Measurements from ENCODE around the gene SH2D1B.

The SH2D1B gene

DNA sequence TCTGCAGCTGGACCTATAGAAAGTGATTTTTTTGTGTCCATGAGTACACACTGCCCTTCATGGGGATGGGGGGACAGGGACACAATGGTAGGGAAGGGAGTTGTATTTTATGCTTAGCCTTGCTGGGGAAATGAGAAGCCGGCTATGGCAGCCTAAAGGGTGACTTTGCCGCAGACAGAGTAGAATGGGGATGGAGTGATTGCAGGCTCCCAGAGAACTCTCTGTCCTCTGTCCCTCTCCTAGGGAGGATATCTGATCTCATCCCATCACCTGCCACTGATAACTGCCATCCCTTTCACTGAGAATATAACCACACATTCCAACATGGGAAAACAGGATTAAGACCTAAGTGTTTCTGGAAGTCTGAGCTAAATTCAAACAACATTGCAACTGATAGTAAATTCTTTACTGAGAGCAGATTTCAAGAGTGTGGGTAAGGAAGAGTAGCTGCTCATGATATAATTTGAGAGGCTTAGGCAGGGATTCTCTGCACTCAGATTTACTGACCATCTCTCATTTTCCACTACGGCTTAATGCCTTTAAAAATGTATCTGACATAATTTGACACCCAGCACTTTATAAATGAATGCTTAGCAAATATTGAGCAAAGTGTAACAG is 13.9 kb downstream of the SH2D1B start:
- DNase-seq: no peak

DNA sequence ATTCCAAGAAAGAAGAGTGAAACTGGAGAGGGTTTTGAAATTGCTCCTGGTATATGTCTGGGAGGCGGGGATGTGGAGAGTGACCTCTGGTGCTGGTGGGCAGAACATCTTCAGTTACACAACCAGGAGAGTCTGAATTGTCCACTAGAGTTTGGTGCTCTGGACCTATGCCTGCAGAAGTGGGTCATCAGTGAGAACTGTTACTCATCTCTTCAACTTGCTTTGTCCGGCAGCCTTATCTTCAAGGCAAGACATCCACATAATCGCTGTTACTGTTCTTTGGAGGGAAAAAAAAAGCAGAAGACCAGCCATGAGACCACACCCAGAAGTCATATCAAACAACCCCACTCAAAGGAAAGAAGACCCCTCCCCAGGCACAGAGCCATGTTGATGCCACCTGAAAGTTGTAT is 14.9 kb downstream of the SH2D1B start:
- no peak for DNase-seq

DNA sequence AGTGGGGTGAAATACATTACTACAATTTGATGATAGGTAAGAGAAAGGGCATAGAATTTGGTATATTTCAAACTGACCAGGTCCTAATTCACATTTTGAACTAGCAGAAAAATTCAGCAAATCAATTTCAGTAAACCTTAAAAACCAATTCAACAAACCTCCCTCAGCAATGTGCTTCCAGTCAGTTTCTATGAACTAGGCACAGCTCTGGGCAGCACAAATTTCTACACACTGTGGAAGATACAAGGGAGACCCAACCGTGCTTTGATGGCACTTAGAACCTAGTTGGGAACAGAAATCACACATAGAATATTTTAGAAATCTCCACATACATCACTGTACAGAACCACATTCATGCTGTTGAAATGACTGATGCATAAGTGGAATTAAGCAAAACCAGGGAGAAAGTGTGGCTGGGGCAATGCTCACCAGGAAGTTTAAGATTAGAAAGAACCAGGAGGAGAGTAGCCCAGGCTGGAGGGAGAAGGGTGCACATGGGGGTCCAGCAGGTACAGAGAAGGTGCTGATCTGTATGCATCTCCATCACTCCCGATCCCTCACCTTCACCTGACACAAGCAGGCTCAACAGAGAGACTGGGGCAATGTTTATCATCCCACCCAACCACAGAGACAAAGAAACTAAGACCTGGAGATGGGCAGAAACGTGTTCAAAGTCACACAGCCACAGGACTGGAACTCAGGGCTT is 15.6 kb downstream of the SH2D1B start:
- DNase-seq: no peak

DNA sequence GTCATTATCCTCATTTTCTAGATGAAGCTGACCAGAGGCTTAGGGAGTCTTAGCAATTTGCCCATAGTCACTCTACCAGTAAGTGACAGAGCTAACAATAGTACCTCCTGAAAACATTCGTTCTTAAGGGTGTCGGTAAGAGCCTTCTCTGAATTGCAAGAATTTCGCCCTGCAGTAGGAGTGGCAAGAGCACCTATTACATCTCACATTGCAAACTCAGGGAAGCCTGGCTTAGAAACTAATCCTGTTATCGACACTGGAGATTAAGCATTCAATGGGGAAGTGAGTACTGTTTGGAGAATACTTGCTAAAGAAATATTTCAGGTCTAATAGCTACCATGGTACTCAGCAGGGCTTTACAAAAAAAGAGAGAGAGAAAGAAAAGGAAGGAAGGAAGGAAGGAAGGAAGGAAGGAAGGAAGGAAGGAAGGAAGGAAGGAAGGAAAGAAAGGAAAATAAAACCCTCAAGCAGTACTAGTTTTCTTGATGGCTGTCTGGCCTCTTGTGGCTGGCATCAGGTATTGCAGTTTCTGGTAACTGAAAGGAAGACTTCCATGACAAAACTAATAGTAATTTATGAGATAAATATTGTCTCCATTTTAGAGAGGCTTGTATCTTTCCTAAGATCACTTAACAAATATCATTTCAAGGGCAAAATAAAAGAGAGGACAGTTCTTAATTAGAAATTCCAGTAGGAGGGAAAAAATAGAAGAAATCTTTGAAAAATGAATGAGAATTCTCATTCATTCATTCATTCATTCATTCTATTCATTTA is 20.0 kb downstream of the SH2D1B start:
- no peak for DNase-seq

DNA sequence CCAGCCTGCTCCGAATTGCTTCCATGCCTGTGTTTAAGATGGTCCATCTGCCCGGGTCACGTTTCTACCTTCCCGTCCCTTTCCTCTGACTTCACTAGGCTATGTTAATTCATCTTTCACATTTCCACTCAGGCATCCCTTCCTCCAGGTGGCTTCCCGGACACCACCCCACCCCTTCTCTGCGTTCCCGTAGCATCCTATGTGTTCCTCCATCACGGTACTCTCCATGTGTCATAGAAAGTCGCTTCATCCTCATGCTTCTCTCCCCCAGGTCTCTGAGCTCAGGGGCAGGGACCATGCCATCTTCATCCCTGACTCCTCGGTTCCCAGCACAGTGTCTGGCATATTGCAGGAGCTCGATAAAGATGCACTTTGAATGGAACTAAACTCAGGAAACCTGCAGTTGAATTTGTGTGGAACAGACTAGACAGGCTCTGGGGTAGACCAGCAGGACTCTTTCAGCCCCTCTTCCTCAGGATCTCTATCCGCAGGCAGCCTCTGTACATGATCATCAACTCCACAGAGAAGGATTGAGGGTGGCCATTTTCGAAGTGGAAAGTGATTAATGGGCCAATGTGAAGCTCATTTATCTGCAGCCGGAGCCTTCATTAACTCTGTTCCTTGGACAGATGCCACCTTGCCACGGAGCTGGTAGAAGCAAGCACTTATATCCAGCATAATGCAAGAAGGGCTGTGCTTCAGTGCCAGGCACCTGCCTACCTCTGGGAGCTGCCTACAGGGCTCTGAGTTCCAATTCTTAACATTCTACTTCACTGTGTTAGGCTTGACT is 21.3 kb downstream of the SH2D1B start:
- DNase-seq: no peak

DNA sequence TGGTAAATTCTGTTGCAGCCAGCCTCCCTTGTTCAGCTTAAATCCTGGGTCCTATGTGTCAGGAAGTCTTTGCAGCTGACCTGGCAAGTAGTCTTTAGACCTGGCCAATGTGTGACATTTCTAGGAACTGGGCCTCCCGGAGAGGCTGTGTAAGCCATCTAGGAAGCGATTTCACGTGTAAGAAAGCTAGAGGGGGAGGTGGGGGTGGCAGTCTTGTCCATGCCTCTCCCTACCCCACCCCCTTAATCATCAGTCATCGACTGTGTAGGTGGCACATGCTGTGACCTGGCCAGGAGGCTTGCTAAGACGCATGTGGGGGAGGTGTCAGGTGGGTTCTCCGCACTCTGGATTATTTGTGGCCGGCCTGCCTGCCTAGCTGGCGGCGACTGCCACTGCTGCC is 22.0 kb downstream of the SH2D1B start:
- DNase-seq: no peak

DNA sequence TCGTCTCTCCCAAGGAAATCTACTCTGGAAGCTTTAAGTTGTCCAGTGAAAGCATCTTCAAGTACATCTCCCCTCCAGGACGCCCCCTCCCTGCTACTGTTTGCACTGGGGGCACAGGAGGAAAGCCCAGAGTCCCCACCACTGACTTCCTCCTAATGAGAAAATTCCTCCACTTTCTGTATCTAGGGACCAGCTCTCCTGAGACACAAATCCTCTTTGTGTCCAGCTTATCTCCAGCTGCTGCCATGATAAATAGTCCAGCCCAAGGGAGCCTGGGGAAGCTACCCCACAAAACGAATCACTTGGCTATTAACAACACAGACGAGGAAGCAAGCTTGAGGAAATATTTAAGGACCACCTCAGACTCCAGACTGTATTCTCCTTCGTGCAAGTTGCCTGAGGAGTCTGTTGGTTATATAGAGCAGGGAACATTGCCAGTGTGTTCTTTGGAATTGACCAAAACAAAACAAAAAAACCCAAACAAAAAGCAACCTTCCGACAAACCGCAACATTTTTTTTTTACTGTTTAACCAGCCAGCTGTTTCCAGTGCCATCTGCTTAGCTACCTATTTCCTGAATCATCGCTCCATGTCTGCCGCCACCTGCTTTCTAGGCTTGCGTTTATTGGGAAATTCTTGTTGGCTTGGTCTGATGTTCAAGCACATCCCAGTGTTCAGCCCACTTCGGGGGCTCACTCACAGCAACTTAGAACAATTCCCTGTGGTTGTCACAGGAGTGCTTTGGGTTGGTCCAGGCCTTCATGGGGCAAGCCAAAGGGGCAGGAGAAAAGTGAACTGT is 22.7 kb downstream of the SH2D1B start:
- DNase-seq: no peak

DNA sequence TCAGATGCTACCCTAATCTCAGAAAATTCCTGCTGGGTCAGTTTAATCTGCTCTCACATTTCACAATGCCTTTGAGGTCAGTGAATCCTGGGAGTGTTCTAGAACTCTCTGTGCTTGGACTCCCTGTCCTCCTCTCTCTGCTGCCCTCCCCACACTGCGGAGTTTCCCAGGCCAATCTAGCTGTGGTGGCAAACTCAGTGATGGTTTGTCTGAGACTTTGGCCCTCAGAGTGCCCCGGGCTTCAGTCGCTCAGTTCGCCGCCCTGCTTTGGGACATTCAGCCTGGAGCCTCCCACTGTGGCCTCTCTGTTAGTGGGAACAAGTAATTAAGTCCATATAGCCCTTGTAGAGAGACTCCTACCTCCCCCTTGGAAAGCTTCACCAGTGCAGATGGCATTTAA is 23.3 kb downstream of the SH2D1B start:
- DNase-seq: no peak

DNA sequence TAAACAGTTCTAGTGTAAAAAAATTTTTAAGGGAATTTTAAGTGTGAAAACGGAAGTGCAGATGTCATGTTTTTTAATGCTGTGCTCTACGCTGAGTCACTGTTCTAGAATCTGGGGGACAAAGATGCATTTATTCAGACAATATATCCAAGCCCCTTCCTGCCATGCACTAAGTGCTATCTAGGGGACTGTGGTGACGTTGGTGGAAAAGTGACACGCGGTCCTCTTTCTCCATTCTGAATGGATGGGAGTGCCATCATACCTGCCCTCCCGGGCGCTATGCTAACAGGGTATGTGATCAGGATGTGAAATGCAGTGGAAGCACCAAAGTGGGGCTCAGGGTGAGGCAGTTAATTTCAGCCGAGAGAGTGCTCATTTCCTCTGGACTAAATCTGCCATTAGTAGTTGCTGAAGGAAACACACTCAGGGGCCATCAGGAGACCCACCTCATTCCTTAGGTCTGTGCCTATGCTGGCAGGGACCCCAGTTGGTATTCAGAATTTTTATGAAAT is 23.8 kb downstream of the SH2D1B start:
- no peak for DNase-seq

DNA sequence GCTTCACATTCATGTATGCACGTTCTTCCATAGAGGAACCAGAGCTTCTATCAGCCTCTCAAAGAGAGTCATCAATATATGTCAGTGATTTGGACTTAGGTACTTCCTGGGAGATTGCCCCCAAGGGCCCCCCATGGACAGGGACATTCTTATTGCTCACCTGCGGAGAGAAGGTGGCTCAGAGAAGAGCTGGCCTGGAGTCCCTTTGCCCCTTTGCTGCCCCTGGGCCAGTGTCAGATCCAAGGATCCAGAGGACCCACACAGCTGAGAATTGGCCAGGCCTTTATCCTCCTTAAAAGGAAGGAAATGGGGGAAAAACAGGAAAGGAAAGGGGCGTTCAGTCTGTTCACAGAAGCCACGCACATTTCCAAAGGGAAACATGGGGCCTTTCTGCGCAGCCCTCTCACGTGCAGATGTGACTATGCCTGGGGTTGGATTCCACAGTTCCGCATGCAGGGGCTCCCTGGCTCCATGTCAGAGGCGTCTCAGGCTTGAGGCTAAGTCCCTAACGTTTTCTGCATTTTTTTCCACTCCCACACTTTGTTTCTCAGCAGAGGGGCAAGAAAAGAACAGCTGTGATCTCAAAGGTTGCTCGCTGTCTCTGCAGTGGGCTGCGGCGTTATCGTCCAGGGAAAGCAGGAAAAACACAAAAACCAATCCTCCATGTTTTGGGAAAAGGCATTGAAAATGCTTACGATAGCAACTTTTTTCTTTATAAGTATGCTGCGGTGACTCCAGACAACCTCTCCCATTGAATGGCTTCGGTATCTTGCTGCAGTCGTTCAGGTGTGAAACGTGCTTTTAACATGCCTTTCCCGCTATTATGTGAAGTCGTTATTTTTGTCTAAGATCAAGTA is 24.5 kb downstream of the SH2D1B start:
- DNase-seq: no peak

DNA sequence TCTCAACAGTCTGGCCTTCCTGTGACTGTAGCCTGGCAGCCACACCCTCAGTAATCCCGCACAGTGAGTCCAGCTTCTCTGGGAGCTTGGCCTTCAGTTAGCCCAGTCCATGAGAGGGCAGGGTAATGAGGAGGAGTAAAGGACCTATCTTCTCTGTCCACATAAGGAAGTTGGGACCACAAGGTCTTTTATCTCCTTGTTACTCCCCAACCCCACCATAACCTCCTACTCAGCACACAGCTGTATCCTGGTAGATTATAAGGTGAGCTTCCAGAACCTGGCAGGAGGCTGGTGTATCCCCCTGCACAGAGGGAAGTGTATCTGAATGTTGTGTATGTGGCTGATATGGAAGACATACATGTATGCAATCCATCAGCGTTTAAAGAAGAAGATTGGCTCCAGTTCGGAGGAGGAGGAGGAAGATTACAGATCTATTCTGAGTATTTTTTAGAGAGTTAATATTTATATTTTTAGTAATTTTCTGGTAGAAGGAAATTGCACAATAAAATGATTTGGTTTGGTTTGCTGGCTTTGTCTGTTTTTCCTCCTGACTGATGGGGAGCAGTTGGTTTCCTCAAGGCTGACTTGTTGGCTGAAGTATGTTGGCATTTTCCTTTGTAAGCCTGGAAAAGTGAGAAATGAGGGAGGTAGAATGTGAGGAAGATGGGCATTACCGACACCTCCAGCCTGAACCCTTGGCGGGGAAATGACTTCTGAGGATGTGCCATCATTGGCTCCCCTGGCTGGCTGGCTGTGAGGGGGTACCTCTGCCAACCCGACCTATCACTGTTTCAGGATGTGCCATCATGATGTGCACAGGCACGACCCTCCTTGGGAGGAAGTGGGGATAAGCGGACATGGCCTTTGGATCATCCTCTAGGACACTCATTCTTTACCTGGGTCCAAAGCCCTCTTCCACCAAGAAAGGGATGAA is 25.4 kb downstream of the SH2D1B start:
- DNase-seq: no peak

DNA sequence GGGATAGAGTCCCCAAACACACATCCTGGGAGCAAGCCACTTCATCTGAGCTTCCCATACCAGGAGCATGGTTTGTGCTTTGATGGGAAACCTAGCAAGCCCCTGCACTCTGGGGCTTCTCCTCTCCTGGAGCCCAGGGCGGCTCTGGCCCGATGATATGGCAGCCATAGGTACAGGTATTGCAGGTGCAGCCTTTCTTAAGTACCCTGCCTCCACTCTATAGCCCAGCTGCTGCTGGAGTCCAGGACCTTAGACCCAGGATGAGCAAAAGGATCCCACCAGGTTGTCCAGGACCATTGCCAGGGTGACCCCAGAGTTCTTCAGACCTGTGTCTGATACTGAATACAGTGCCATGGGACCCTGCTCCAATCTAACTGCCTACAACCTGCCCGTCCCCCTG is 26.2 kb downstream of the SH2D1B start:
- DNase-seq: no peak

DNA sequence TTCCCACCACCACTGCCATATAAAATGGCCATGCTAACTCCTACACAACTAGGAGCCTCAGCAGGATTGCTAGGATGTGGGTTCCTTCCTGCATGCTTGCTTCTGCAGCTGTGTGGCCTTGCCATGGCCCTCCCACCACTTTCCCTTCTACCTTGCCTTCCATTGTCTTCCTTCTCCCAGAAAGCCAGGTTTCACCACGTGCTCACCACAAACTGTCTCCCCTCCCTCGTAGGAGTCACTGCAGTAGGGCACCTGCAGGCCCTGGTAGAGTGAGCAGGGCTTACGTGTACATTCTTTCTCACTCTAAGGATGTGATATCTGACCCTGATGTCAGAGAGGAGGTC is 26.7 kb downstream of the SH2D1B start:
- DNase-seq: no peak

DNA sequence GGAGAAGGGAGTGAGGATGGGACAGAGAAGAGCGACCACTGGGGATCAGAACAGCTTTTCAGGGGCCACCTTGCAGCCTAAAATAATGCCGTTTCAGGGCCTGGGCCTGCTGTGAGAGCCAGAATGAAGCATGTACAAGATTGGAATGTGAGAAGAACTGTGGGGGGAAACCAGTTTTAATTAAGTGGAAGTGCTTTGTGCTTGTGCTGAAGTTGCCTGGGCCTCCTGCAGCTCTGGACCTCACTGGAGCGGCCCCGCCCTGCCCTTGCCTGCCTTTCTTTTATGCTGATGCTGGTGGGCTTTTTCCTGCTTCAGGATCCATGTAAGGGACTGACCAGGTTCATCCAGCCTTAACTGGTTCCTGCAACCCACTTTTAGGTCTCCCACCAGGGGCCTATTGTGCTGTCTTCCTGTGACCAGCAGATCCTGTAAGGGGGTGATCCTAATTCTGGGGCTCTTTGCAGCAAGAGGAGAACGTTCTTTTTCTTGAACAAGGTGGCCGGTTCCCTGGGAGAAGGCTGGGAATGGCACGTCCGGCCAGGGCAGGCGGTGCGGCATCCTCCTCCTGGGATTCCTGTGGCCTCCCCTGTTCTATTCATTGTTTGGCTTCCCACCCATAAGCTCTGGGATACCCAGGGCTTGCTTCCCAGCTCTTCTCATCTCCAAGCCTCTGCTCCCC is 27.2 kb downstream of the SH2D1B start:
- no peak for DNase-seq

DNA sequence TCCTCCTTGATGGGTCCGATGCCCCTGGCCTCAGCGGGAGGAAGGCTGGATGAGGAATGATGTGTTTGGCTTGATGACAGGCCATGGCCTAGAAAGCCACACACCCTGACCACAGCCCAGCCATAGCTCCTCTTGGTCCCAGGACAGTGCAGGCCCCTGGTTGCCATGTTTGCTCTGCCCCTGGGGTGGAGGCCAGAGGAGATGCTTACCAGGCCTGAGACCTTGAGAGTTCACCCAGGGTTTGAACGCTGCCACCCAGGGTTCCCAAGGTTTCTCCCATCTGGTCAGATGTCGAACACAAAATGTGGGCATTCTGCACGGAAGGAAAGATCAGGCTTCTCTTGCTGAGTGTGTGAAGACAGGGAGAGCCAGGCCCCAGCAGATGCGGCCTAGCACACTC is 27.8 kb downstream of the SH2D1B start:
- DNase-seq: no peak

DNA sequence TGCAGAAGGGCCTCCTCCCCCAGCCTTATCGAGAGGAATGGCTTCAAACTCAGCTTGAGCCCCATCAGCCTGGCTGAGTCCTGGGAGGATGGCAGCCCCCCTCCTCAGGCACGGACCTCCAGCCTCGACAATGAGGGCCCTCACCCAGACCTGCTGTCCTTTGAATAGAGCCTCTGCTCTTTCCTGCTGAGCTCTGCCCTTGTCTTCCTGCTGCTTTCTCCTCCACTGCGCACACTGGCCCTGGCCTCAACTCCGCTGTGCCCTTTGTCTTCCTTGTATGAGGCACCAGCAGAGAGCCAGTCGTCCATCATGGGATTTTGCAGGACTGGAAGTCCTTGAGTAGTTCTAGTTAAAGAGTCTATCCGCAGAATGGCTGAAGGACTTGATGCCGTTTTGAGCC is 28.4 kb downstream of the SH2D1B start:
- DNase-seq: no peak

DNA sequence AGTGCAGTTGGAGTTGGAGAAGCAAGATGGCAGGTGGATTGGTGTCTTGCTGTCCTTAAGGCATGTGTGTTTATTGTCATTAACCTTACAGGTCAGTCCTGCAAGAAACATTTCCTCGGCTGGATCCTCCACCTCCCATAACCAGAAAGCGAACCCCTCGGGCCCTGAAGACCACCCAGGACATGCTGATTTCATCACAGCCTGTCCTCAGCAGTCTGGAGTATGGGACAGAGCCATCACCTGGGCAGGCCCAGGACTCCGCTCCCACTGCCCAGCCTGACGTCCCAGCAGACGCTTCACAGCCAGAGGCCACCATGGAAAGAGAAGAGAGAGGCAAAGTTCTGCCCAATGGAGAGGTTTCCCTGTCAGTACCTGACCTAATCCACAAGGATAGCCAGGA is 28.8 kb downstream of the SH2D1B start:
- no peak for DNase-seq

DNA sequence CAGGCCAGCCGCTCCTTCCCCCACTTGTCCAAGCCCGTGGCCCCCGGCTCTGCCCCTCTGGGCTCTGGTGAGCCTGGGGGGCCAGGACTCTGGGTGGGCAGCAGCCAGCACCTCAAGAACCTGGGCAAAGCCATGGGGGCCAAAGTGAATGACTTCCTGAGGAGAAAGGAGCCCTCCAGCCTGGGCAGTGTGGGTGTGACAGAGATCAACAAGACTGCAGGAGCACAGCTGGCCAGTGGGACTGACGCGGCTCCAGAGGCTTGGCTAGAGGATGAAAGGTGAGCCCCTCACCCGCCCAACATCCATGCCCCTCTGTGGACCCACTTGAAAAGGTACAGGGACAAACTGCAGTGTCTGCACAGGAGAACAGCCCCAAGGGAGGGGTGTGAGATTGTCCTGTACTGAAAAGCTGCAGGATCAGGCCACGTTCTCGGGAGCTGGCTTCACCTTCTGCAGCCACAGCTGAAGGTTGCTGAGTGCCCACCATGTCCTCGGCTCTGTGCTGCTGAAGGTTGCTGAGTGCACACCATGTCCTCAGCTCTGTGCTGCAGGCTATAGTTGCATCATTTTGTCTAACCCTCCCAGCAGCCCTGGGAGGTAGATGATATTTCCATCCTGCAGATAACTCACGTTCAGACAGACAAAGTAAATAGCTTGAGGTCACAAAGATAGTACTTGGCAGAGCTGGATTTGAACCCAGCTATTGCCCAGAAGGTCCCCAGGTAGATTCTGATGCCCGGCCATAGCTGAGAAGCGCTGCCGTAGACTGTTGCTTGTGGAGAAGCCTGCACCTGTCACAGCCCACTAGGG is 29.8 kb downstream of the SH2D1B start:
- DNase-seq: no peak

DNA sequence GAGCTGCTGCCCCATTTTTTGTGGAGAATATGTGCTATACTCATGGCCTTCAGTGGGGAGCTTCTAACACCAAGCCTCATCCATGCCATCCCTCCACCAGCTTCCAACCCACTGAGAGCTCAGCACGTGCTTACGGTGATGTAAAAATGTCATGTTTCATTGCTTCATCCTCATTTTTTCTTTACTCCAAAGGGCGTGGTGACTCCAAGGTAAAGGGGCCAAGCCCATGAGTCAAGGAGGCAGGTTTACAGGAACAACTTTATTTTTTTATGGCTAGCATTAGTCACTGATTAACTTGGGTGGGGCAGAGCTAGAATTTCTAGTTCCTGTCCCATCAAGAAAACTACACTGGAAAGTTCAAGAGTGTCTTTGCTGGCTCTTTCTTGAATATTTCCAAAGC is 30.6 kb downstream of the SH2D1B start, which contains the start of gene C1orf226:
Gene C1orf226, plus strand, starts transcription at position 346 of the 400 bp plus-strand sequence. CDS start 174 bp downstream, outside the sequence.
- no peak for DNase-seq

All from DMS 273 treated with DMSO at 0.1 percent for 48 hours (cell line).